HL-60 (cell line): Measurements from ENCODE around the gene PDE2A.

ENCODE experiments used
- DNase-seq, 2 experiments: peaks; one replicate each; pipeline ENCODE4 v3.0.0-alpha.2; 2010 to 2020; ENCODE audit warnings: low read depth in 1 of 2, low spot score in 1 of 2
- H3K27ac ChIP-seq: fragments of 250-450 bp; sonication (Bioruptor Pico); replicated peaks from 2 replicates; pipeline ENCODE4 v1.5.1; 2020; ENCODE audit warnings: mild to moderate bottlenecking, moderate library complexity
- H3K27me3 ChIP-seq: fragments of 250-450 bp; sonication (Bioruptor Pico); 2 replicates; pipeline ENCODE4 v1.5.1; 2021; ENCODE audit warnings: mild to moderate bottlenecking, moderate library complexity; ENCODE audit not compliant: insufficient read depth, poor library complexity, severe bottlenecking
- H3K4me3 ChIP-seq: replicated peaks from 2 replicates; pipeline ENCODE4 v1.5.1; 2011; ENCODE audit warnings: mild to moderate bottlenecking, control low read depth, low read length; ENCODE audit not compliant: insufficient read depth
- CTCF ChIP-seq: IDR thresholded peaks from one replicate; pipeline ENCODE4 v1.5.1; 2011; ENCODE audit warnings: low read length, control low read depth, inconsistent platforms; ENCODE audit not compliant: insufficient read depth
- GABPA ChIP-seq: IDR thresholded peaks from 2 replicates; pipeline ENCODE4 v1.6.1; 2012; ENCODE audit warnings: low read depth
- POLR2AphosphoS5 ChIP-seq: IDR thresholded peaks from 2 replicates; pipeline ENCODE4 v1.6.1; 2012; ENCODE audit warnings: low read depth
- REST ChIP-seq: IDR thresholded peaks from 2 replicates; pipeline ENCODE4 v1.6.1; 2012; ENCODE audit warnings: low read depth; ENCODE audit not compliant: insufficient replicate concordance
- SPI1 ChIP-seq: IDR thresholded peaks from 2 replicates; pipeline ENCODE4 v1.6.1; 2012; ENCODE audit warnings: low read depth, mild to moderate bottlenecking, borderline replicate concordance

PDE2A gene

GRCh38 chr11:72711141-72711540 lies 36.9 kb upstream of the PDE2A start:
- Histone ChIP-seq H3K4me3 (no peak overlapping the region), H3K27ac (no peak overlapping the region), H3K27me3 (no peaks in the 10 kb centered on the region)
- TF ChIP-seq GABPA (no peak), SPI1 (no peak), POLR2AphosphoS5 (no peak), CTCF (no peak)
- DNase-seq, result no peak

GRCh38 chr11:72710278-72710677 lies 36.1 kb upstream of the PDE2A start:
- H3K27me3 ChIP-seq, result no peaks in the 10 kb centered on the region
- H3K27ac ChIP-seq, result no peak overlapping the region
- no peak overlapping the region for H3K4me3 ChIP-seq
- DNase-seq, result no peak
- no peak for TF ChIP-seq CTCF
- no peak for TF ChIP-seq REST
- no peak for TF ChIP-seq GABPA
- no peak for TF ChIP-seq SPI1
- TF ChIP-seq POLR2AphosphoS5, result no peak

- Histone ChIP-seq H3K27ac (no peak overlapping the region), H3K27me3 (no peaks in the 10 kb centered on the region), H3K4me3 (no peak overlapping the region)
- TF ChIP-seq POLR2AphosphoS5 (no peak), CTCF (no peak), REST (no peak), GABPA (no peak), SPI1 (no peak)
- DNase-seq, result no peak
Measured at GRCh38 chr11:72709478-72710238, 35.4 kb upstream of the PDE2A start.
